Tibial nerve (tissue), 4 donors: ENCODE measurements around the gene GEN1.

ENCODE experiments used
- CTCF ChIP-seq, 5 experiments: fragments of 200-600 bp in 3 of 5; fragments of 450-650 bp in 2 of 5; sonication (generic) in 3 of 5; IDR thresholded peaks; one replicate each; pipeline ENCODE4 v1.5.1; 2016 to 2019; ENCODE audit warnings: antibody characterized with exemption in 5 of 5, mild to moderate bottlenecking in 3 of 5, moderate library complexity in 2 of 5
- EP300 ChIP-seq, 2 donors: sonication (generic); formaldehyde crosslinking; IDR thresholded peaks; one replicate each; pipeline ENCODE4 v1.6.1; 2017; ENCODE audit warnings: antibody characterized with exemption in 2 of 2, mild to moderate bottlenecking in 1 of 2
- POLR2A ChIP-seq, 2 donors: fragments of 450-650 bp; IDR thresholded peaks; one replicate each; pipeline ENCODE4 v1.6.1; 2017; ENCODE audit warnings: antibody characterized with exemption in 2 of 2, mild to moderate bottlenecking in 2 of 2, moderate library complexity in 2 of 2

- TF ChIP-seq CTCF (IDR thresholded peaks at IDR 0.05) (no peak), EP300 (IDR thresholded peaks at IDR 0.05) (no peak), POLR2A (IDR thresholded peaks at IDR 0.05) (no peak)
Observed at GRCh38 chr2:17799301-17800120, 45.6 kb downstream of the GEN1 start.
